Mesothelial cell of epicardium (in vitro differentiated cells): ENCODE measurements around the gene BMAL1. TPM values are rescaled to one million over a fixed set of nuclear protein-coding genes. Genes with fewer than 3 reads are reported as not detected.

Source experiments
- DNase-seq, 2 experiments: peaks; one replicate each; pipeline ENCODE4 v3.0.0; 2021; ENCODE audit warnings: low spot score in 2 of 2; ENCODE audit not compliant: unreplicated experiment in 2 of 2
- H3K27ac Mint-ChIP-seq: 2 replicates; pipeline ENCODE4 v1.8.0; 2021; ENCODE audit warnings: mixed read lengths
- H3K27me3 Mint-ChIP-seq: 2 replicates; pipeline ENCODE4 v1.8.0; 2021; ENCODE audit warnings: low read depth, mixed read lengths
- H3K36me3 Mint-ChIP-seq: 2 replicates; pipeline ENCODE4 v1.8.0; 2021; ENCODE audit warnings: mixed read lengths
- H3K4me1 Mint-ChIP-seq: 2 replicates; pipeline ENCODE4 v1.8.0; 2021; ENCODE audit warnings: mixed read lengths
- H3K4me3 Mint-ChIP-seq: 2 replicates; pipeline ENCODE4 v1.8.0; 2021; ENCODE audit warnings: mild to moderate bottlenecking, moderate library complexity, mixed read lengths
- H3K9me3 Mint-ChIP-seq: 2 replicates; pipeline ENCODE4 v1.8.0; 2021; ENCODE audit warnings: mixed read lengths
- CTCF ChIP-seq: fragments of 200-600 bp; sonication (generic); IDR thresholded peaks from one replicate; pipeline ENCODE4 v1.5.0; 2021; ENCODE audit warnings: antibody characterized with exemption; ENCODE audit not compliant: unreplicated experiment
- total RNA-seq: library from RNA; stranded (reverse); gene quantifications from 3 replicates; pipeline ENCODE4 v1.2.1, GENCODE V29; 2021

Gene BMAL1
- total RNA-seq, 1 donor from 2014 or later, result 6.7 TPM

GRCh38 chr11:13287681-13288080 is 10.1 kb downstream of the BMAL1 start:
- H3K36me3 Mint-ChIP-seq, result no peaks in the 10 kb centered on the region
- no peak overlapping the region for H3K27ac Mint-ChIP-seq
- H3K4me1 Mint-ChIP-seq, result no peaks in the 10 kb centered on the region
- H3K27me3 Mint-ChIP-seq, result peaks cover 30% of the 10 kb centered on the region
- no peak for DNase-seq
- TF ChIP-seq CTCF, result no peak
- H3K9me3 Mint-ChIP-seq, result no peaks in the 10 kb centered on the region
- H3K4me3 Mint-ChIP-seq, result no peak overlapping the region

- Mint-ChIP-seq H3K4me1 (no peaks in the 10 kb centered on the region), H3K27me3 (peaks cover 25% of the 10 kb centered on the region), H3K36me3 (no peaks in the 10 kb centered on the region), H3K4me3 (no peak overlapping the region), H3K27ac (no peak overlapping the region), H3K9me3 (no peaks in the 10 kb centered on the region)
- no peak for DNase-seq
- no peak for TF ChIP-seq CTCF
Observed at GRCh38 chr11:13288375-13289029, 10.9 kb downstream of the BMAL1 start.

GRCh38 chr11:13289081-13289480 is 11.5 kb downstream of the BMAL1 start:
- DNase-seq, result no peak
- Mint-ChIP-seq H3K27ac (no peak overlapping the region), H3K4me3 (no peak overlapping the region), H3K4me1 (no peaks in the 10 kb centered on the region), H3K27me3 (peaks cover 23% of the 10 kb centered on the region), H3K9me3 (no peaks in the 10 kb centered on the region), H3K36me3 (no peaks in the 10 kb centered on the region)
- no peak for TF ChIP-seq CTCF

GRCh38 chr11:13290221-13290980 is 12.8 kb downstream of the BMAL1 start:
- Mint-ChIP-seq H3K27me3 (peaks cover 23% of the 10 kb centered on the region), H3K4me3 (no peak overlapping the region), H3K4me1 (no peaks in the 10 kb centered on the region), H3K9me3 (no peaks in the 10 kb centered on the region), H3K36me3 (no peaks in the 10 kb centered on the region), H3K27ac (no peak overlapping the region)
- no peak for DNase-seq
- no peak for TF ChIP-seq CTCF

- H3K9me3 Mint-ChIP-seq, result no peaks in the 10 kb centered on the region
Observed at GRCh38 chr11:13291361-13291760, 13.8 kb downstream of the BMAL1 start.

More at GRCh38 chr11:13291361-13291760, 13.8 kb downstream of the BMAL1 start:
- DNase-seq, result no peak
- Mint-ChIP-seq H3K36me3 (no peaks in the 10 kb centered on the region), H3K27me3 (peaks cover 28% of the 10 kb centered on the region), H3K4me3 (no peak overlapping the region), H3K27ac (no peak overlapping the region), H3K4me1 (no peaks in the 10 kb centered on the region)
- TF ChIP-seq CTCF, result no peak
